Activated CD4-positive, alpha-beta T cell treated with anti-CD3 and anti-CD28 coated beads, Interleukin-2, Interleukin-6, amounts not matched to agents 100 ng/mL and 50 ng/mL, durations not matched to agents 16 hours and 8 hours (primary cell): ENCODE measurements around the gene PEX7.
"Not testable (repeated sequence)": the region's sequence is repeated elsewhere in the genome, so short reads cannot be mapped to it uniquely, and the experiment has no call there.

ENCODE experiments used
- DNase-seq: peaks from one replicate; pipeline ENCODE4 v3.0.0-alpha.2; 2020

PEX7 gene

GRCh38 chr6:136791296-136792094 lies 30.9 kb upstream of the PEX7 start:
- DNase-seq: peak; percentile 63

- no peak for DNase-seq
Observed at GRCh38 chr6:136792095-136792409, 30.3 kb upstream of the PEX7 start.

- DNase-seq: peak; percentile 95
Observed at GRCh38 chr6:136792410-136793262, 29.8 kb upstream of the PEX7 start, which contains the start of gene MAP3K5. Gene MAP3K5, minus strand, starts transcription at chr6:136792477. Its CDS starts 320 bp downstream, at chr6:136792157.

GRCh38 chr6:136793363-136793762 lies 29.0 kb upstream of the PEX7 start:
- DNase-seq: peak; percentile 10

- DNase-seq: no peak
Observed at GRCh38 chr6:136795386-136795785, 27.0 kb upstream of the PEX7 start.

- DNase-seq: no peak
Observed at GRCh38 chr6:136795996-136796395, 26.4 kb upstream of the PEX7 start.

- DNase-seq: no peak
Observed at GRCh38 chr6:136798044-136798443, 24.3 kb upstream of the PEX7 start.

GRCh38 chr6:136801581-136801980 lies 20.8 kb upstream of the PEX7 start:
- no peak for DNase-seq

- DNase-seq: no peak
Observed at GRCh38 chr6:136803608-136804007, 18.8 kb upstream of the PEX7 start.

- no peak for DNase-seq
Observed at GRCh38 chr6:136809091-136809860, 13.1 kb upstream of the PEX7 start.

- no peak for DNase-seq
Observed at GRCh38 chr6:136811272-136811671, 11.1 kb upstream of the PEX7 start.

- no peak for DNase-seq
Observed at GRCh38 chr6:136812174-136812573, 10.2 kb upstream of the PEX7 start.

- not testable (repeated sequence) for DNase-seq
Observed at GRCh38 chr6:136815608-136816007, 6.8 kb upstream of the PEX7 start.

- no peak for DNase-seq
Observed at GRCh38 chr6:136816656-136817055, 5.7 kb upstream of the PEX7 start.

- no peak for DNase-seq
Observed at GRCh38 chr6:136820561-136820960, 1.8 kb upstream of the PEX7 start.

GRCh38 chr6:136822046-136822375 lies 381 bp upstream of the PEX7 start:
- no peak for DNase-seq

- DNase-seq: no peak
Observed at GRCh38 chr6:136823128-136823660, 802 bp downstream of the PEX7 start.

GRCh38 chr6:136826216-136826615 lies 3.8 kb downstream of the PEX7 start:
- DNase-seq: no peak

GRCh38 chr6:136831873-136832562 lies 9.6 kb downstream of the PEX7 start:
- no peak for DNase-seq

GRCh38 chr6:136840276-136841001 lies 18.0 kb downstream of the PEX7 start:
- no peak for DNase-seq

GRCh38 chr6:136843210-136843609 lies 20.8 kb downstream of the PEX7 start:
- no peak for DNase-seq

- DNase-seq: peak; percentile 51
Observed at GRCh38 chr6:136846046-136846445, 23.7 kb downstream of the PEX7 start.
